Left kidney (tissue), 2 donors: Measurements from ENCODE around the gene FOXL1. TPM values are rescaled to one million over a fixed set of nuclear protein-coding genes. Genes with fewer than 3 reads are reported as not detected.

Experiments
- DNase-seq: peaks from one replicate; pipeline ENCODE4 v3.0.0-alpha.2; 2013
- polyA plus RNA-seq: library from polyadenylated mRNA; unstranded; fragments of 120-200 nt; gene quantifications from one replicate; pipeline ENCODE4 v1.2.1, GENCODE V29; 2013; ENCODE audit not compliant: insufficient read length

FOXL1 gene
- polyA plus RNA-seq, 1 donor, result 13.9 TPM

GRCh38 chr16:86546638-86547013, 31.7 kb upstream of the FOXL1 start:
- no peak for DNase-seq

- DNase-seq, result no peak
These were observed 31.1 kb upstream of the FOXL1 start for GRCh38 chr16:86547286-86547685.

DNA sequence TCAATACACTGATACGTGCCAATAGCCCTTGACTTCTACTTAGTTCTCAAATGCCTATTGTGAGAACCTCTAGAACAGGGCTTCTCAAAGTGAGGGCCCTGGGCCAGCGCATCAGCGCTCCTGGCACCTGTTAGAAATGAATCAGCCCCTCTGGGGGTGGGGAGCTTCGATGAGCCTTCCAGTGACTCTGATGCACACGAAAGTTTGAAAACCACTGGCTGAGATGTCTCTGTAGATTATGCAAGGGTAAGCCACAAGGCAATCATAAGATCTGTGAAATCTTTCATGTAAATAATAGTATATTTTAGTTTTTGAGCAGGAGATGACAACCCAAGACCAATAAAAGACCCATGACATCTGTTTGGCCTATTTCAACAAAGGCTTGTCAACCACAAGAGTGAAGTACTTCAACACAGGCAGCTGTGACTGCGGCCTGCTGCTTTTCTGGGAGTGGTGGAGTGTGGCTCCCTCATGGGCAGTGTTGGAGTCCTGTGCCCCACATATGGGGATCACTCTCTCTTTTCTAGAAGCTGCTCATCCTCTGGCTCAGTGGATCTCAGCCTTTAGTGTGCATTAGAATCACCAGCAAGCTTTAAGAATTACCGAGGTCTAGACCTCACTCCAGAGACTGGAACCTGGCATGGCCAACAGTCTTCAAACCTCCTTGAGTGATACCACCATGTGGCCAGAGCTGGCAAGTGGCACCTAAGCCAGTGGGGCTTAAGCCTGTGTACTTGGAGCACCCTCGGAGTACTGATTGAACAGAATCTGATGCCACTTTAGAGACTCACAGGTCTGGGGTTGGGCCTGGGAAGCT, 29.1 kb upstream of the FOXL1 start:
- DNase-seq, result no peak

GRCh38 chr16:86549893-86550190, 28.5 kb upstream of the FOXL1 start:
- DNase-seq, result no peak

DNA sequence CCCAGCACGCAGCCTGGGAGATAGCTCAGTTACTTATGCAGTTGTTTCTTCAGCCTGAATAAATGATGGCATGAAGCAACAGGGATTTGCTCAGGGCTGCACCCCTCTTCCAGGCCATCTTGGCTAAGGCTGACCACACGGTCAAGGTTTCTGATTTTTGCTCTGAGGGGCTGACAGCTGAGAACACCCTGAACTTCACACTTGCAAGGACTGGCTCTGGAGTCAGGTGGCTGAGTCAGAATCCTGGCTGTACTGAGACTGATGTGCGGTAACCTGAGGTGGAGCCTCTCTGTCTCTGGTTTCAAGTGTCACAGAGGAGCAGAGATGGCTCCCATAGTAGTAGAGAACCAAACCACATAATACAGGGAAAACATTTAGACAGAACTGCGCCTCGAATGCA, 28.1 kb upstream of the FOXL1 start:
- DNase-seq, result no peak

DNA sequence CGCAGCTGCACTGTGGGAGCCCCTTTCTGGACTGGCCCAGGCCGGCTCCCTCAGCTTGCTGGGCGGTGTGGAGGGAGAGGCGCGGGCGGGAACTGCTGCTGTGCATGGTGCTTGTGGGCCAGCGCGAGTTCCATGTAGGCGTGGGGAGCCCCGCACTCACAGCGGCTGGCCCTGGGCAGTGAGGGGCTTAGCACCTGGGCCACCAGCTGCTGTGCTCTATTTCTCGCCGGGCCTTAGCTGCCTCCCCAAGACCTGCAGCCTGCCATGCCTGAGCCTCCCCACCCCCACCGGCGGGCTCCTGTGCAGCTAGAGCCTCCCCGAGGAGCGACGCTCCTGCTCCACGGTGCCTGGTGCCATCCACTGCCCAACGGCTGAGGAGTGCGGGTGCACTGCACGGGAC, 25.0 kb upstream of the FOXL1 start:
- no peak for DNase-seq

DNA sequence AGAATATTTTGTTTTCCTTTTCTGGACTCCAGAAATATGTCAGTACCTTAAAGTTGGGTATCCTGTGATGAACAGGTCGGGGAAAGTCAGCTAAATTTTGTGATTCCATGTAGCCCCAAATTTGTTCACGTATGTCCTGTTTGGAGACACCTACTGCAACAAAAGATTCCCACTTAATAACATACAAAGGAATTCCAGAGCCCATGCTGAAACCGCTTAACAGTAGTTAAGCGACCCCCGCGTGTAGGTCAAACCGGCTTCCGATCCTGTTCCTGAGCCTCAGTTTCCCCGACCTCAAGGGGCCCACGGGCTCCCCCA, 23.8 kb upstream of the FOXL1 start:
- DNase-seq, result peak; percentile 13

DNA sequence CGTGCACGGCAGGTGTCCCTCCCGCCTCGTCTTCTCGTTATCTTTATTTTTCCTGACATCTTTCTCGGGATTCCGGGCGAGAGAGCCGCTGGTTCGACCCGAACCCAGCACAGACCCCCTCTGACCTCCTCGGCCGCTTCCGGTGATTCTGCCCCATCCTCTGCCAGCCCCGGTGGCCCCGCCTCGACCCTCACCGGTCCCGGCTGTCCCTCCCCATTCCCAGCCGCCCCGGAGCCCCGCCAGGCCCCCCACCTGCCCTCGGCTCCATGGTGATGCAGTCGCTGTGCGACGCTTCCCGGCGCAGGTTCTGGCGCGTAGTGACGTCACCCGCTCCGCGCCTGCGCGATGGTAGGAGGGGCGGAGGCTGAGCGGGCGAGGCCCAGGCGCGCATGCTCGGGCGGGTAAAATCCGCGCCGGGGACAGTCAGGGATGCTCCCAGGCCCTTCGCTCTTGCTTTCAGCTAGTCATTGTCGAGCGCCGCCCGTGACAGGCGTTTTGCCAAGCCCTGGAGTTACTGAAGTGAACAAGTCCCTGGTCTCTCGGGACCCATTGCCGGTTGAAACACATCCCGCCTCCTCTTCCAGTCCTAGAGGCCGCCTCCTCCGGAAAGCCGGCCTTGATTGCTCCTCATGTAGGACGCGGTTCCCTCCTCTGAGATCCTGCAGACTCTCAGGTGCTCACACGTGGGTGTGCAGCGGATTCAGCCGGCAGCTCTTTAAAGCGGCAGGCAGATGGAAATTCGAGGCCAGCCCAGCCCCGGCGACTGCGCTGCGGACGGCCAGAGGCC, 23.2 kb upstream of the FOXL1 start, which contains the start of gene MTHFSD:
Gene MTHFSD (minus strand): TSS at position 319 of the 787 bp plus-strand sequence. CDS start 51 bp downstream, at position 268.
- peak; percentile 91 for DNase-seq

DNA sequence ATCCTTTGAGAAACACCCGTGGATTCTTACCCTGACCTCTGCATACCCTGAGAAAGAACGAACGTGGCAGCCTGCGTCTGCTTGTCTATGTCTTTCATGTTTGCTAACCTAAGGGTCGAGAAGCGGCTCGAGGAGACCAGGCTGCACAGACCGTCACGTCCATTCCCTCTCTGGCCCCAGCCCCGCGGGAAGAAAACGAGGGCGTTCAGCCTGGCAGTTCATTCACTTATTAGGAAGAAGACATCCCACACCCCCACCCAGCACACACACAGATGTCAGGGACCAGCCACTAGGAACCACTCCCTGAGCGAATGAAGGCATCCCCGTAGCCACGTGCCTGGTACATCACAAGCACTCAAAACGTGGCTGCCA, 22.7 kb upstream of the FOXL1 start:
- no peak for DNase-seq

DNA sequence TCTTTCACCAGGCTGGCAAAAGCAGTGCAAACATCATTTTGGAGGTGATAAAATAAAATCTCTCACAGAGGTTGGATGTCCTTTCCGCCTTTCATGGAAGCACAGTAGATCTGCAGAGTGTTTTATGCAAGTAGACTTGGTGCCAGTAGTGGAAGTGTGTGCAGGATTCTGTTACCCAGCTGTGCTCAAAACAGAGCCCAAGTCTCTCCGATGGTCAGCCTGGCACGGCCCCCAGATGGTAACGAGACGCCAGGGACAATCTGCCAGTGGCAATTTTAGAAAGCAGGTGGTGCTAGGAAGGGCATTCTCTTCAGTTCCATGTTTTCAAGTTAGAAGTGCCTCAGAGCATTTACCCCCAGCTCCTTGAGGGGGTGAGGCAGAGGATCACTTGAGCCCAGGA, 21.8 kb upstream of the FOXL1 start:
- DNase-seq, result no peak

- no peak for DNase-seq
These were observed 20.8 kb upstream of the FOXL1 start for GRCh38 chr16:86557587-86557986.

DNA sequence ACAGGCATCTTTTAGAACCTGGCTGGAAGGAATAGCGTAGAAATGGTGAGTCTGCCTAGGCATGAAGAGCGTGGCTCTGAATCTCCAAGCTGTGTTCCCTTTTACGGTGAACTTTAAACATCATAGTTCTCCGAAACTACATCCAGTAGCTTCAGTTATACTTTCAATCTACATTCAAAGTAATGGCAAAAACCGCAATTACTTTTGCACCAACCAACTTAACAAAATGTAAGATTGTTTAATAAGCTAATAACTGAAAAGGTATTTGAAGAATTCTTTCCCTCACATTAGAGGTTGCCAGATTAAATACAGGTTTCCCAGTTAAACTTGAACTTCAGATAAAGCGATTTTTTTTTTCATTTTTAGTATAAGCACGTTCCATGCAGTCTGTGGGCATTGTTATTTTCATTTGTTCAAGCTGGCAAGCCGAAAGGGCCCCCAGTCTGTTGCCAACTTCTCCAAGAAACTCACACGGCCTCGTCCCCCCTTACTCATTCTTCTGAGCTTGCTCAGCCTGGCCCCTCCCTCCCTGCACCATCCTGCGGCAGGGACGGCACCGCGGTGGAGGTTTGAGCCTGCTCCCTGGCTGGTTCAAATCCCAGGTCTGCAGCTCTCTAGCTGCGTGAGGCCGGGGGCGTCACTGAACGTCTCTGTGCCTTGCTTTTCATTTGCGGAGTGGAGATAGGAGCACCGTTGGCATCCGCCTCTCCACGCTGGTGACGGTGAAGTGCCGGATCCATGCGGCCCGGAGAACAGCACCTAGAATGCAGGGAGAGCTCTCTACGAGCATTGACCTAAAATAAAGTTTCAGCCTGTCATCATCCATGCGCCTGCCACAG, 19.8 kb upstream of the FOXL1 start:
- DNase-seq, result no peak

DNA sequence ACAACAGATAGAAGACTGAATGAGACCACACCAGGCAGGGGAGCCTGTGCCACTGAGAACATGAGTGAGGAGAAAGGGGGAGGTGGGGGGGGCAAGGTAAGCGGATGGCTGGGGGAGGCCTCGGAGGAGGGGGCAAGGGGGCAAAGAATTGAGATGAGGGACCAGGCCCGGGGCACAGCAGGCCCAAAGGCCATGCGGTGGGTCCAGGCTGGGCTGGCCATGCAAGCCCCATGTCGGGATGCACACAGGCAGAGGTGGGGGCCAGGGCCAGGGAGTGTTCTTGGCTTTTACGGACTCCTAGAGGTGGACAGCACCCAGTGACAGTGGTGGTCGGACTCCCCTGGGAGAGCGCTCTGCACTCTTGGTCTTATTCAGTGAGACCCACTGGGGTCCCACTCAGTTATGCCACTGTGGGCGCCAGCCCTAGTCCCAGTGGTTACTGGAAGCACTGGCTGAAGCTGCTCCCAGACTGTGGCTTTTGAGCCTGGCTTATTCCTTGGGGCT, 18.5 kb upstream of the FOXL1 start:
- no peak for DNase-seq

DNA sequence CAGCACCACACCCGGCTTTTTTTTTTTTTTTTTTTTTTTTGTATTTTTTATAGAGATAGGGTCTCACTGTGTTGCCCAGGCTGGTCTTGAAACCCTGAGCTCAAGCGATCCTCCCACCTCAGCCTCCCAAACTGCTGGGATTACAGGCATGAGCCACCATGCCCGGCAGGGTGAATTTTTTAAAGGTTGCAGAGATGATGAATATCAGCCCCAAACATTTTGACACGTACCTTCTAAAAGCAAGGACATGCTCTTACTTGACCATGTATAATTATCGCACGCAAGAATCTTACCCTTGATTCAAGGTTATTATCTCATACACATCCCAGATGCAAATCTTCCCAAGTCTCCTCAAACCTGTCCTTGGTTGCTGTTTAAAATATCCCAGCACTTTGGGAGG, 16.0 kb upstream of the FOXL1 start:
- DNase-seq, result no peak

- DNase-seq, result peak; percentile 93
These were observed 14.6 kb upstream of the FOXL1 start for GRCh38 chr16:86563469-86564345.

GRCh38 chr16:86565181-86565631, 13.1 kb upstream of the FOXL1 start:
- DNase-seq, result peak; percentile 28

DNA sequence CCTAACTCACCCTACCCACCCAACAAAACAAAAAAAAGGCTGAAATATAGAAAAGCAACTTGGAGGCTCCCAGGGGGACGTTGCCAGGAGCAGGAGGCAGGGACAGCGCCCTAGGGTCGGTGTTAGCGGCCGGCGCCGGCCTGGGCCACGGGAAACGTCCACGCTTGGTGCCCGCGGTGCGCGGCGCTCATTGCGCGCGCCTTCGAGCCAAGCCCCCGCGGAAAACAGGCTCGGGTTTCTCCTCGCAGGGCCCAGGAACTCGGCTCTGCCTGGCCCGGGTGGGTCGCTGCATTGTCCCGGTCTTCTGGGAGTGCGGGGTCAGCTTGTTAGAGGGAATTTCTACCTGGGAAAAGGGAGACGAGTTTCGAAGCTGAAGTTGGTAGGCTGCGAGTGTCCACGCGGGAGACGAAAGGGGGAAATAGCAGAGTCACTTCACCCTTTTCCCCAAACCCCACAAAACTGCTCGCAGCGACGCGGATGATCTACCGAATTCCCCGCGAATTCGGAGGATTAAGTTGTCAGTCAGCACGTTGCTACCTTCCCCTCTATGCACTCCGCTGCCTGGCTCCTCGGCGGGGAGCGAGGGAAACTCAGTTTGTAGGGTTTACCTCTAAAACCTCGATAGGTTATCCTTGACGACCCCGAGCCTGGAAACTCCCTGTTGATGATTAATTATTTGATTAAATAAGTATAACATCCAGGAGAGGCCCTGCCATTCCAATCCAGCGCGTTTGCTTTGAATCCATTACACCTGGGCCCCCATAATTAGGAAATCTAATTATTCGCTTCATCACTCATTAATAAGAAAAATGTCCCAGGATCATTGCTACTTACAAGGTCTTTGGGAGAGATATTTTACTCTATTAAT, 12.5 kb upstream of the FOXL1 start:
- peak; percentile 26 for DNase-seq

- peak; percentile 97 for DNase-seq
These were observed 11.8 kb upstream of the FOXL1 start, which contains the start of gene FOXC2 for GRCh38 chr16:86566601-86566965. FOXC2 (plus strand) TSS chr16:86566829; CDS start chr16:86567336, 507 bp downstream.

GRCh38 chr16:86566966-86567700, 11.2 kb upstream of the FOXL1 start:
- DNase-seq, result peak; percentile 53
